ENCODE data around the gene CDC25B. TPM values are rescaled to one million over a fixed set of nuclear protein-coding genes. Genes with fewer than 3 reads are reported as not detected.

CDC25B gene
- total RNA-seq, 3 donors from 2014 or later = 32.8 to 40.8 (median 34.7) TPM

- H3K9me3 Mint-ChIP-seq = no peaks in the 10 kb centered on the region
- DNase-seq (no peak), ATAC-seq (no peak)
- peaks cover 81% of the 10 kb centered on the region for H3K4me1 Mint-ChIP-seq (ENCODE audit: low read depth)
- no peaks in the 10 kb centered on the region for H3K27me3 Mint-ChIP-seq (ENCODE audit: low read depth)
- no peak overlapping the region for H3K4me3 Mint-ChIP-seq
- H3K36me3 Mint-ChIP-seq (ENCODE audit: insufficient read depth) = peaks cover 42% of the 10 kb centered on the region
These were observed 5.2 kb downstream of the CDC25B start for GRCh38 chr20:3801299-3801698.

GRCh38 chr20:3801846-3802245 is 5.7 kb downstream of the CDC25B start:
- DNase-seq (no peak), ATAC-seq (no peak)
- Mint-ChIP-seq H3K27me3 (ENCODE audit: low read depth) (no peaks in the 10 kb centered on the region), H3K4me3 (no peak overlapping the region), H3K9me3 (no peaks in the 10 kb centered on the region), H3K36me3 (ENCODE audit: insufficient read depth) (peaks cover 43% of the 10 kb centered on the region), H3K4me1 (ENCODE audit: low read depth) (peaks cover 82% of the 10 kb centered on the region)

- Mint-ChIP-seq H3K27me3 (ENCODE audit: low read depth) (no peaks in the 10 kb centered on the region), H3K9me3 (no peaks in the 10 kb centered on the region), H3K36me3 (ENCODE audit: insufficient read depth) (peaks cover 41% of the 10 kb centered on the region), H3K4me1 (ENCODE audit: low read depth) (peaks cover 82% of the 10 kb centered on the region), H3K4me3 (no peak overlapping the region)
- DNase-seq (no peak), ATAC-seq (no peak)
These were observed 6.6 kb downstream of the CDC25B start for GRCh38 chr20:3802524-3803239.

DNA sequence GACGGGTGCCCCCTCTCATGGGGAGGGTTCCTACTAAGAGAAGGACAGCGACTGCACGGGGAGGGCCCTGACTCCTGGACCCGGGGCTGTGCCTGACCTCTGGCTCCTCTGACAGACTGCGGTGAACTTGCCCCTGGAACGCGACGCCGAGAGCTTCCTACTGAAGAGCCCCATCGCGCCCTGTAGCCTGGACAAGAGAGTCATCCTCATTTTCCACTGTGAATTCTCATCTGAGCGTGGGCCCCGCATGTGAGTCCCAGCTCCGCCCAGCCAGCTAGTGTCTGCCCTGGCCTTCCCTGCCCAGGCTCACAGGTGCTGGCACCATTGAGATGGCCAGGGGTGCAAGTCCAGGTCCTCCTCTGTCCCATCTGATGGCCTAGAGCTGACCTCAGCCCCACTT is 7.2 kb downstream of the CDC25B start:
- peaks cover 82% of the 10 kb centered on the region for H3K4me1 Mint-ChIP-seq (ENCODE audit: low read depth)

GRCh38 chr20:3803854-3804253 is 7.7 kb downstream of the CDC25B start:
- Mint-ChIP-seq H3K4me3 (no peak overlapping the region), H3K36me3 (ENCODE audit: insufficient read depth) (peaks cover 40% of the 10 kb centered on the region), H3K27me3 (ENCODE audit: low read depth) (no peaks in the 10 kb centered on the region), H3K4me1 (ENCODE audit: low read depth) (peaks cover 78% of the 10 kb centered on the region), H3K9me3 (no peaks in the 10 kb centered on the region)
- DNase-seq (no peak), ATAC-seq (no peak)

More for the DNA sequence above, 7.2 kb downstream of the CDC25B start:
- H3K9me3 Mint-ChIP-seq = no peaks in the 10 kb centered on the region
- peaks cover 40% of the 10 kb centered on the region for H3K36me3 Mint-ChIP-seq (ENCODE audit: insufficient read depth)
- no peak for DNase-seq
- H3K4me3 Mint-ChIP-seq = no peak overlapping the region
- ATAC-seq = no peak
- no peaks in the 10 kb centered on the region for H3K27me3 Mint-ChIP-seq (ENCODE audit: low read depth)

GRCh38 chr20:3804254-3804751 is 8.2 kb downstream of the CDC25B start:
- Mint-ChIP-seq H3K27me3 (ENCODE audit: low read depth) (no peaks in the 10 kb centered on the region), H3K4me1 (ENCODE audit: low read depth) (peaks cover 74% of the 10 kb centered on the region), H3K4me3 (no peak overlapping the region), H3K9me3 (no peaks in the 10 kb centered on the region), H3K36me3 (ENCODE audit: insufficient read depth) (peaks cover 40% of the 10 kb centered on the region)
- ATAC-seq (no peak), DNase-seq (no peak)

GRCh38 chr20:3804781-3805180 is 8.7 kb downstream of the CDC25B start:
- H3K4me3 Mint-ChIP-seq = no peak overlapping the region
- DNase-seq = no peak
- H3K9me3 Mint-ChIP-seq = no peaks in the 10 kb centered on the region
- ATAC-seq = no peak
- peaks cover 69% of the 10 kb centered on the region for H3K4me1 Mint-ChIP-seq (ENCODE audit: low read depth)
- no peaks in the 10 kb centered on the region for H3K27me3 Mint-ChIP-seq (ENCODE audit: low read depth)
- H3K36me3 Mint-ChIP-seq (ENCODE audit: insufficient read depth) = peaks cover 40% of the 10 kb centered on the region

GRCh38 chr20:3808544-3808943 is 12.4 kb downstream of the CDC25B start:
- Mint-ChIP-seq H3K9me3 (no peaks in the 10 kb centered on the region), H3K27me3 (ENCODE audit: low read depth) (no peaks in the 10 kb centered on the region), H3K4me1 (ENCODE audit: low read depth) (peaks cover 73% of the 10 kb centered on the region), H3K36me3 (ENCODE audit: insufficient read depth) (peaks cover 22% of the 10 kb centered on the region), H3K4me3 (no peak overlapping the region)
- no peak for DNase-seq
- ATAC-seq = no peak

DNA sequence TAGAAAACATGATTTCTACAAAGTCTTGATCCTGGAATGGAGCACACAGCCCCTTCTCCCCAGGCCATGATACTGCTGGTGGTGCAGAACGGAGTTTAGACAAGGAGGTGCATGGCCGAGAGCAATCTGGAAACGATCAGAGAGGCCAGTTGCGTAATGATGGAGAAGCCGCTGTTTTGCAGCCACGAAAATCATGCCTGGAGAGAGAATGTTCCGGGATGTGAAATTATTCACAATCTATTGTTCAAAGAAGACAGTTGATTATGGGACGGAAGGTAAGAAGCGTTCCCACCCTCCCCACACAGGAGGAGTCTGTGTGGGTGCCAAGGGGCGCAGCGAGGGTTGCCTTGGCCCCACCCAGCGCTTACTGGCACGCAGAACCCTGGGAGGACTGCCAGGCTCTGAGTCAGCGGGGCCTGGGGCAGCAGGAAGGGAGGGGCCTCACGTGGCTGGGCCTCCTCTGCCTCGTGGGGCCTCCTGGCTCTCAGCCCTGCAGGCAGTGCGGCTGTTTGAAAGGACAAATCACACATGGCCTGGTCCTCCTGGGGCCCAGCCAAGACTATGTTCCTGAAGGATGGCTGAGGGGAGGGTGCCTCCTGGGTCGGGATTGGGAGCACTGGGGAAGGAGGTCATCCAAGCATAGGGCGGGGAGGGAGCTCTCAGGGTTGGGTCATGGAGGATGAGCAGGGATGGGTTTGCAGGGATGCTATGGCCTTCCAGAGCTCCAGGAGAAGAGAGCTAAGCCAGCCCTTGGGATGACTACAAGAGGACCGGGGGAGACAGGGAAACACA is 15.6 kb downstream of the CDC25B start:
- Mint-ChIP-seq H3K4me1 (ENCODE audit: low read depth) (peaks cover 78% of the 10 kb centered on the region), H3K36me3 (ENCODE audit: insufficient read depth) (no peaks in the 10 kb centered on the region)
- peak; percentile 93 to 94 for ATAC-seq

GRCh38 chr20:3812259-3812681 is 16.2 kb downstream of the CDC25B start:
- ATAC-seq (no peak), DNase-seq (no peak)
- peak overlapping the region; percentile 81 for H3K4me3 Mint-ChIP-seq
- H3K27me3 Mint-ChIP-seq (ENCODE audit: low read depth) = no peaks in the 10 kb centered on the region
- H3K36me3 Mint-ChIP-seq (ENCODE audit: insufficient read depth) = no peaks in the 10 kb centered on the region
- H3K4me1 Mint-ChIP-seq (ENCODE audit: low read depth) = peaks cover 73% of the 10 kb centered on the region
- no peaks in the 10 kb centered on the region for H3K9me3 Mint-ChIP-seq

More for the DNA sequence above, 15.6 kb downstream of the CDC25B start:
- no peaks in the 10 kb centered on the region for H3K27me3 Mint-ChIP-seq (ENCODE audit: low read depth)
- DNase-seq = peak; percentile 91
- H3K4me3 Mint-ChIP-seq = peak overlapping the region; percentile 81
- no peaks in the 10 kb centered on the region for H3K9me3 Mint-ChIP-seq

GRCh38 chr20:3812975-3813847 is 17.1 kb downstream of the CDC25B start:
- H3K9me3 Mint-ChIP-seq = no peaks in the 10 kb centered on the region
- H3K27me3 Mint-ChIP-seq (ENCODE audit: low read depth) = no peaks in the 10 kb centered on the region
- H3K4me1 Mint-ChIP-seq (ENCODE audit: low read depth) = peaks cover 63% of the 10 kb centered on the region
- H3K4me3 Mint-ChIP-seq = no peak overlapping the region
- ATAC-seq (no peak), DNase-seq (no peak)
- H3K36me3 Mint-ChIP-seq (ENCODE audit: insufficient read depth) = no peaks in the 10 kb centered on the region

- ATAC-seq = no peak
- H3K36me3 Mint-ChIP-seq (ENCODE audit: insufficient read depth) = no peaks in the 10 kb centered on the region
- no peaks in the 10 kb centered on the region for H3K27me3 Mint-ChIP-seq (ENCODE audit: low read depth)
- H3K9me3 Mint-ChIP-seq = no peaks in the 10 kb centered on the region
- no peak for DNase-seq
- H3K4me1 Mint-ChIP-seq (ENCODE audit: low read depth) = peaks cover 68% of the 10 kb centered on the region
- no peak overlapping the region for H3K4me3 Mint-ChIP-seq
These were observed 17.9 kb downstream of the CDC25B start for GRCh38 chr20:3813848-3814581.

DNA sequence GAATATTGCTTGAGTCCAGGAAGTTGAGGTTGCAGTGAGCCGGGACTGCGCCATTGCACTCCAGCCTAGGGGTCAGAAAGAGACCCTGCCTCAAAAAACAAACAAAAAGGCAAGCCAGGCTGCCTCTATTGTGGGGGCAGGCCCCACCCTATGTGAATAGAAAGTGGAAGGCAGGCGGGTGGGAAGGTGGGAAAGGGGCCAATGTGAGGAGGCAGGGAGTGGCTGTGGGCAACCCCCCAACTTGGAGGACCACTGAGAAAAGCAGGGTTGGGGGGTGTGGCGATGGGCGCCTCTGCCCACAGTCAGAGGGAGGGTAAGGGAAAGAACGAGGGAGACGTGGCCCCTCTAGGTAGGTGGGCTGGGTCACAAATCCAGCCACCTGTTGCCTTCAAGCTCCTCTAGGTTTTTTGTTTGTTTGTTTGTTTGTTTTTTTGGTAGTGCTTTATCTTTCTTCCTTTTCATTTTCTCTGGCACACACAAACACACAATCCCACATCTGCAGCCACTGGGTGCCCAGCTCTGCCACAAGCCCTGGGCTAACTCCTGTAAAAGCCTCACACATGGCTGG is 18.9 kb downstream of the CDC25B start:
- no peaks in the 10 kb centered on the region for H3K27me3 Mint-ChIP-seq (ENCODE audit: low read depth)
- no peak for DNase-seq
- ATAC-seq = no peak
- no peaks in the 10 kb centered on the region for H3K36me3 Mint-ChIP-seq (ENCODE audit: insufficient read depth)
- H3K4me1 Mint-ChIP-seq (ENCODE audit: low read depth) = peaks cover 74% of the 10 kb centered on the region
- no peaks in the 10 kb centered on the region for H3K9me3 Mint-ChIP-seq
- no peak overlapping the region for H3K4me3 Mint-ChIP-seq

All from activated T-cell treated with anti-CD3 and anti-CD28 coated beads, Interleukin-2, amount 50 U/mL, for 4 hours (primary cell).